Neural progenitor cell (in vitro differentiated cells): ENCODE results near the gene MRM3.

ENCODE experiments used
- CTCF ChIP-seq: fragments of 200-600 bp; sonication (generic); IDR thresholded peaks from 2 replicates; pipeline ENCODE4 v1.5.1; 2017; ENCODE audit warnings: antibody characterized with exemption, mild to moderate bottlenecking
- EZH2 ChIP-seq: fragments of 200-600 bp; sonication (generic); IDR thresholded peaks from 2 replicates; pipeline ENCODE4 v1.6.1; 2017; ENCODE audit warnings: antibody characterized with exemption, mild to moderate bottlenecking, moderate library complexity
- EZH2phosphoT487 ChIP-seq: fragments of 200-600 bp; sonication (generic); IDR thresholded peaks from 2 replicates; pipeline ENCODE4 v1.6.1; 2017; ENCODE audit warnings: antibody characterized with exemption

GRCh38 chr17:746181-746580, 36.0 kb upstream of the MRM3 start:
- no peak for TF ChIP-seq EZH2
- no peak for TF ChIP-seq CTCF
- TF ChIP-seq EZH2phosphoT487: no peak
